DND-41 (cell line): Measurements from ENCODE around the gene TRIM74.
"Not testable (repeated sequence)": the region's sequence is repeated elsewhere in the genome, so short reads cannot be mapped to it uniquely, and the experiment has no call there.

Experiments
- ATAC-seq: fragments of 200-7000 bp; cut with Tn5 transposase; 3 replicates; pipeline ENCODE4 v1.9.1; 2021; ENCODE audit warnings: low read depth; ENCODE audit not compliant: insufficient read depth
- DNase-seq: peaks from one replicate; pipeline ENCODE4 v3.0.0-alpha.2; 2020
- H2AFZ ChIP-seq: 2 replicates; pipeline ENCODE4 v1.6.0; 2012; ENCODE audit warnings: low read depth, low read length
- H3K27ac ChIP-seq: 2 replicates; pipeline ENCODE4 v1.5.1; 2012; ENCODE audit warnings: low read length, inconsistent platforms
- H3K27me3 ChIP-seq: fragments of 200-600 bp; sonication (generic); 2 replicates; pipeline ENCODE4 v1.6.0; 2012; ENCODE audit warnings: low read length, mild to moderate bottlenecking, inconsistent platforms; ENCODE audit not compliant: insufficient read depth, poor library complexity
- H3K36me3 ChIP-seq: 2 replicates; pipeline ENCODE4 v1.5.1; 2012; ENCODE audit warnings: low read length, inconsistent platforms; ENCODE audit not compliant: insufficient read depth
- H3K4me1 ChIP-seq: 2 replicates; pipeline ENCODE4 v1.5.1; 2012; ENCODE audit warnings: mild to moderate bottlenecking, low read length; ENCODE audit not compliant: insufficient read depth
- H3K4me2 ChIP-seq: 2 replicates; pipeline ENCODE4 v1.6.0; 2012; ENCODE audit warnings: mild to moderate bottlenecking, moderate library complexity, low read length, inconsistent platforms; ENCODE audit not compliant: insufficient read depth
- H3K4me3 ChIP-seq, 2 experiments: fragments of 200-600 bp in 1 of 2; shearing (Covaris generic) in 1 of 2; 2 replicates each; pipeline ENCODE4 v1.5.1; 2012 to 2016; ENCODE audit warnings: inconsistent platforms in 2 of 2, low read length in 2 of 2, mild to moderate bottlenecking in 2 of 2, low read depth in 1 of 2, moderate library complexity in 1 of 2
- H3K79me2 ChIP-seq: 2 replicates; pipeline ENCODE4 v1.6.0; 2012; ENCODE audit warnings: low read length, inconsistent platforms; ENCODE audit not compliant: insufficient read depth
- H3K9ac ChIP-seq: 2 replicates; pipeline ENCODE4 v1.6.0; 2012; ENCODE audit warnings: low read depth, mild to moderate bottlenecking, inconsistent platforms, low read length, moderate library complexity
- H3K9me3 ChIP-seq: 2 replicates; pipeline ENCODE4 v1.5.1; 2012; ENCODE audit warnings: low read length, moderate library complexity, mild to moderate bottlenecking, inconsistent platforms; ENCODE audit not compliant: insufficient read depth, severe bottlenecking
- H4K20me1 ChIP-seq: 2 replicates; pipeline ENCODE4 v1.6.0; 2012; ENCODE audit warnings: low read length; ENCODE audit not compliant: insufficient read depth

Gene TRIM74

GRCh38 chr7:72968980-72969516 is at the start of gene TRIM74:
TRIM74 (minus strand) TSS chr7:72969466; CDS start chr7:72966157, 3,309 bp downstream.
- not testable (repeated sequence) for H4K20me1 ChIP-seq, H3K4me1 ChIP-seq, ATAC-seq, H3K36me3 ChIP-seq, H3K9me3 ChIP-seq, DNase-seq, H3K4me3 ChIP-seq, H3K9ac ChIP-seq, H3K27ac ChIP-seq, H2AFZ ChIP-seq, H3K27me3 ChIP-seq, H3K4me2 ChIP-seq, H3K79me2 ChIP-seq

GRCh38 chr7:73006491-73006890 is 37.2 kb upstream of the TRIM74 start:
- peaks cover 13% of the 10 kb centered on the region for H3K79me2 ChIP-seq
- not testable (repeated sequence) for H4K20me1 ChIP-seq, DNase-seq, H2AFZ ChIP-seq, ATAC-seq, H3K36me3 ChIP-seq, H3K4me1 ChIP-seq, H3K9me3 ChIP-seq, H3K27me3 ChIP-seq
- H3K4me3 ChIP-seq = peak overlapping the region; percentile 38 to 59; a peak in 3 of 4 replicates
- H3K27ac ChIP-seq = peak overlapping the region; percentile 77
- H3K4me2 ChIP-seq = peak overlapping the region; percentile 68; the same call in 1 of the 2 replicates
- peak overlapping the region; percentile 72 for H3K9ac ChIP-seq

- ATAC-seq = peak; percentile 82
- H3K27ac ChIP-seq = peak overlapping the region; percentile 86
- peak overlapping the region; percentile 49 for H3K4me2 ChIP-seq
- H3K9me3 ChIP-seq, H3K27me3 ChIP-seq, H4K20me1 ChIP-seq, H3K36me3 ChIP-seq, H3K4me1 ChIP-seq: not testable (repeated sequence)
- DNase-seq = peak; percentile 97
- H2AFZ ChIP-seq = peak overlapping the region; percentile 73
- peak overlapping the region; percentile 72 for H3K9ac ChIP-seq
- peak overlapping the region; percentile 29 to 61; a peak in 3 of 4 replicates for H3K4me3 ChIP-seq
- peaks cover 15% of the 10 kb centered on the region for H3K79me2 ChIP-seq
Measured at GRCh38 chr7:73005693-73006447, 36.6 kb upstream of the TRIM74 start.

- not testable (repeated sequence) for H3K36me3 ChIP-seq, H3K27me3 ChIP-seq, H3K9me3 ChIP-seq, H3K4me1 ChIP-seq, DNase-seq, H4K20me1 ChIP-seq
- Histone ChIP-seq H3K27ac (peak overlapping the region; percentile 81), H3K4me3 (peak overlapping the region in 1 of 2 experiments; percentile 57; a peak in 3 of 4 replicates), H2AFZ (peak overlapping the region; percentile 60; the same call in 1 of the 2 replicates), H3K9ac (peak overlapping the region; percentile 72), H3K4me2 (peak overlapping the region; percentile 46; the same call in 1 of the 2 replicates), H3K79me2 (peaks cover 15% of the 10 kb centered on the region)
- ATAC-seq = peak; percentile 77; the same call in 2 of the 3 replicates
Measured at GRCh38 chr7:73005356-73005692, 36.1 kb upstream of the TRIM74 start.

- H3K4me1 ChIP-seq, H3K36me3 ChIP-seq, H3K4me2 ChIP-seq, DNase-seq, H3K79me2 ChIP-seq, H4K20me1 ChIP-seq, H3K9ac ChIP-seq, H3K27me3 ChIP-seq, H3K9me3 ChIP-seq, H3K27ac ChIP-seq, H3K4me3 ChIP-seq, H2AFZ ChIP-seq: not testable (repeated sequence)
- ATAC-seq = peak; percentile 30; the same call in 1 of the 3 replicates
Measured at GRCh38 chr7:72997887-72998468, 28.7 kb upstream of the TRIM74 start.

- not testable (repeated sequence) for H3K9ac ChIP-seq, H4K20me1 ChIP-seq, H3K27ac ChIP-seq
Measured at GRCh38 chr7:72997447-72997846, 28.2 kb upstream of the TRIM74 start.

GRCh38 chr7:72995484-72995883 is 26.2 kb upstream of the TRIM74 start:
- not testable (repeated sequence) for H3K36me3 ChIP-seq, H3K9ac ChIP-seq, H4K20me1 ChIP-seq, H3K27me3 ChIP-seq, H3K79me2 ChIP-seq, H3K4me2 ChIP-seq, DNase-seq, H3K4me1 ChIP-seq, H3K4me3 ChIP-seq, H3K27ac ChIP-seq, ATAC-seq, H2AFZ ChIP-seq, H3K9me3 ChIP-seq

More at GRCh38 chr7:72997447-72997846, 28.2 kb upstream of the TRIM74 start:
- H3K36me3 ChIP-seq, H2AFZ ChIP-seq, H3K4me1 ChIP-seq, H3K79me2 ChIP-seq, DNase-seq, H3K4me3 ChIP-seq, H3K9me3 ChIP-seq, H3K27me3 ChIP-seq, H3K4me2 ChIP-seq: not testable (repeated sequence)
- peak; percentile 49; the same call in 2 of the 3 replicates for ATAC-seq
